ENCODE measurements around the gene PUM2. TPM values are rescaled to one million over a fixed set of nuclear protein-coding genes. Genes with fewer than 3 reads are reported as not detected.
A peak's percentile ranks its signal among the peaks of the same experiment; 100 is the strongest.

Gene PUM2
- total and polyA plus RNA-seq, 7 donors = 30.0 to 87.2 (median 73.4) TPM

- no peak overlapping the region for H3K4me3 ChIP-seq
- H3K9me3 ChIP-seq = no peaks in the 10 kb centered on the region
- DNase-seq = no peak
- 6 to 42% methylated on average over 1 of the region's 1 CpG for whole genome bisulfite sequencing, 2 donors
- peaks cover 0 to 33% (median 5%) of the 10 kb centered on the region in 4 donors for H3K36me3 ChIP-seq
- H3K27ac ChIP-seq = peak overlapping the region in 1 of 4 donors; percentile 11
- no peaks in the 10 kb centered on the region for H3K27me3 ChIP-seq
- TF ChIP-seq CTCF (IDR thresholded peaks at IDR 0.05) (no peak), POLR2A (IDR thresholded peaks at IDR 0.05) (no peak), EP300 (IDR thresholded peaks at IDR 0.05) (no peak), POLR2AphosphoS5 (IDR thresholded peaks at IDR 0.05) (no peak)
- intact Hi-C loops (cut with DNase I) = no loop called here
- peaks cover 0 to 33% (median 23%) of the 10 kb centered on the region in 4 donors for H3K4me1 ChIP-seq
Observed at GRCh38 chr2:20327370-20327769, 23.3 kb downstream of the PUM2 start.

- peak; percentile 14 to 65 (median 35) for TF ChIP-seq CTCF (IDR thresholded peaks at IDR 0.05)
- TF ChIP-seq POLR2A (IDR thresholded peaks at IDR 0.05) = no peak
- no peaks in the 10 kb centered on the region for H3K27me3 ChIP-seq
- intact Hi-C loops (cut with DNase I) = no loop called here
- no peak overlapping the region for H3K4me3 ChIP-seq
- WGBS, 2 donors = 29 to 62% methylated on average over 4 of the region's 4 CpGs
- no peaks in the 10 kb centered on the region for H3K9me3 ChIP-seq
- H3K36me3 ChIP-seq = peaks cover 0 to 37% (median 6%) of the 10 kb centered on the region in 4 donors
- H3K27ac ChIP-seq = peak overlapping the region in 2 of 4 donors; percentile 11 to 26
- H3K4me1 ChIP-seq = peaks cover 0 to 35% (median 23%) of the 10 kb centered on the region in 4 donors
- DNase-seq = no peak
Observed at GRCh38 chr2:20326163-20326780, 24.4 kb downstream of the PUM2 start.

- intact Hi-C loops (cut with DNase I) = no loop called here
- no peak for DNase-seq
- Histone ChIP-seq H3K27ac (no peak overlapping the region), H3K36me3 (peaks cover 1 to 55% (median 11%) of the 10 kb centered on the region in 4 donors), H3K4me1 (peaks cover 0 to 58% (median 33%) of the 10 kb centered on the region in 4 donors), H3K27me3 (no peaks in the 10 kb centered on the region), H3K9me3 (no peaks in the 10 kb centered on the region), H3K4me3 (no peak overlapping the region)
- 87 to 90% methylated on average over 11 of the region's 11 CpGs for WGBS, 2 donors
- TF ChIP-seq POLR2AphosphoS5 (IDR thresholded peaks at IDR 0.05) = no peak
- no peak for TF ChIP-seq CTCF (IDR thresholded peaks at IDR 0.05)
- TF ChIP-seq EP300 (IDR thresholded peaks at IDR 0.05) = no peak
- TF ChIP-seq POLR2A (IDR thresholded peaks at IDR 0.05) = no peak
Observed at GRCh38 chr2:20322527-20323300, 27.9 kb downstream of the PUM2 start.

GRCh38 chr2:20317690-20318089 is 33.0 kb downstream of the PUM2 start:
- H3K27ac ChIP-seq = no peak overlapping the region

More at GRCh38 chr2:20317690-20318089, 33.0 kb downstream of the PUM2 start:
- 98% methylated on average over 3 of the region's 3 CpGs for WGBS, 2 donors
- Histone ChIP-seq H3K4me3 (no peak overlapping the region), H3K36me3 (peaks cover 6 to 70% (median 21%) of the 10 kb centered on the region in 4 donors), H3K4me1 (peaks cover 0 to 27% (median 17%) of the 10 kb centered on the region in 4 donors), H3K27me3 (no peaks in the 10 kb centered on the region), H3K9me3 (no peaks in the 10 kb centered on the region)
- intact Hi-C loops (cut with DNase I) = no loop called here
- TF ChIP-seq POLR2A (IDR thresholded peaks at IDR 0.05) = no peak
- TF ChIP-seq CTCF (IDR thresholded peaks at IDR 0.05) = no peak
- TF ChIP-seq EP300 (IDR thresholded peaks at IDR 0.05) = no peak
- TF ChIP-seq POLR2AphosphoS5 (IDR thresholded peaks at IDR 0.05) = no peak
- DNase-seq = no peak

Data from sigmoid colon (tissue), 7 donors.